Panc1 (cell line): ENCODE measurements around the gene IGLL5. TPM values are rescaled to one million over a fixed set of nuclear protein-coding genes. Genes with fewer than 3 reads are reported as not detected.

Experiments used
- ATAC-seq: fragments of 200-7000 bp; cut with Tn5 transposase; 2 replicates; pipeline ENCODE4 v1.9.1; 2020; ENCODE audit warnings: mild to moderate bottlenecking, moderate library complexity
- Bru-seq: library from RNA; stranded (reverse); fragments of 400-500 nt; gene quantifications from one replicate; lab custom pipeline; 2021; lab: Mats Ljungman, UMichigan
- BruChase-seq, 2 experiments: library from RNA; stranded (reverse); fragments of 400-500 nt; gene quantifications; one replicate each; lab custom pipeline; 2021; lab: Mats Ljungman, UMichigan
- BruUV-seq: library from RNA; stranded (reverse); fragments of 400-500 nt; replicated peaks from 2 replicates; lab custom pipeline; 2021; lab: Mats Ljungman, UMichigan
- CTCF ChIA-PET: fragments of 300-600 bp; sonication (Branson Sonifier 250); formaldehyde crosslinking; loops from one replicate; lab custom pipeline; 2022; ENCODE audit warnings: antibody characterized with exemption; lab: Charles Lee
- POLR2A ChIA-PET: fragments of 300-600 bp; sonication (Branson Sonifier 250); formaldehyde crosslinking; loops from one replicate; lab custom pipeline; 2022; ENCODE audit warnings: antibody characterized with exemption; lab: Charles Lee
- DNase-seq: peaks from one replicate; pipeline ENCODE4 v3.0.0-alpha.2; 2010; ENCODE audit warnings: low read depth, low spot score
- H3K27ac ChIP-seq: 2 replicates; pipeline ENCODE4 v1.5.1; 2011; ENCODE audit warnings: mild to moderate bottlenecking, low read length, inconsistent platforms
- H3K27me3 ChIP-seq: fragments of 200-500 bp; sonication (Bioruptor generic); 2 replicates; pipeline ENCODE4 v1.6.0; 2014; ENCODE audit warnings: low read length, inconsistent platforms; ENCODE audit not compliant: control insufficient read depth, insufficient read depth
- H3K36me3 ChIP-seq: fragments of 200-500 bp; sonication (Bioruptor generic); 2 replicates; pipeline ENCODE4 v1.5.1; 2014; ENCODE audit warnings: inconsistent platforms, mild to moderate bottlenecking, low read length, moderate library complexity; ENCODE audit not compliant: control insufficient read depth, insufficient read depth
- H3K4me1 ChIP-seq: 2 replicates; pipeline ENCODE4 v1.5.1; 2011; ENCODE audit warnings: inconsistent platforms, mild to moderate bottlenecking, low read length, moderate library complexity; ENCODE audit not compliant: control insufficient read depth, insufficient read depth
- H3K4me3 ChIP-seq, 2 experiments: 2 replicates each; pipeline ENCODE4 v1.5.1; 2011 to 2012; ENCODE audit warnings: low read depth in 2 of 2, low read length in 2 of 2, mild to moderate bottlenecking in 2 of 2, inconsistent platforms in 1 of 2, moderate library complexity in 1 of 2
- H3K9me3 ChIP-seq: fragments of 200-500 bp; sonication (Bioruptor generic); 2 replicates; pipeline ENCODE4 v1.5.1; 2014; ENCODE audit warnings: low read depth, mild to moderate bottlenecking, inconsistent platforms, low read length, moderate library complexity; ENCODE audit not compliant: control insufficient read depth, insufficient read depth
- POLR2AphosphoS5 ChIP-seq: IDR thresholded peaks from 2 replicates; pipeline ENCODE4 v1.6.1; 2012; ENCODE audit warnings: mild to moderate bottlenecking, low read depth, low read length, moderate library complexity
- SIN3A ChIP-seq: IDR thresholded peaks from 2 replicates; pipeline ENCODE4 v1.6.1; 2012; ENCODE audit warnings: low read depth, mild to moderate bottlenecking, low read length, moderate library complexity, borderline replicate concordance; ENCODE audit not compliant: insufficient read depth
- TCF7L2 ChIP-seq: IDR thresholded peaks from 2 replicates; pipeline ENCODE4 v1.6.1; 2011; ENCODE audit warnings: mild to moderate bottlenecking, low read depth, low read length, inconsistent platforms
- in situ Hi-C: cut with HindIII; loops from 2 replicates; pipeline ENCODE4 v1.10.0; 2016; ENCODE audit warnings: low sequenced_read_pairs, low pct_unique_long_range_greater_than_20kb
- intact Hi-C: fragments of 100-400 bp; cut with micrococcal nuclease; formaldehyde crosslinking; loops from one replicate; pipeline ENCODE4 v1.10.0; 2022; ENCODE audit not compliant: unreplicated experiment
- long read RNA-seq: library from polyadenylated mRNA; unstranded; transcript quantifications from one replicate; pipeline ENCODE4 v2.0.0, GENCODE V29; 2021; ENCODE audit not compliant: unreplicated experiment
- polyA plus RNA-seq: library from polyadenylated mRNA; unstranded; fragments of >200 nt; gene quantifications from one replicate; pipeline ENCODE4 v1.2.1, GENCODE V29; 2012; ENCODE audit warnings: missing spikeins; ENCODE audit not compliant: insufficient read length
- total RNA-seq: library from RNA; stranded (reverse); gene quantifications from one replicate; pipeline ENCODE4 v1.2.1, GENCODE V29; 2021; ENCODE audit not compliant: unreplicated experiment
- TF ChIP-seq, protein P1 (sequence below), 2 experiments: IDR thresholded peaks; 2 replicates each; pipeline ENCODE4 v1.6.1; 2011 to 2012; ENCODE audit warnings: low read depth in 2 of 2, control low read depth in 1 of 2, low read length in 1 of 2, mild to moderate bottlenecking in 1 of 2, moderate library complexity in 1 of 2; ENCODE audit not compliant: insufficient read depth in 1 of 2
- TF ChIP-seq, protein P2 (sequence below): fragments of 450-650 bp; IDR thresholded peaks from 2 replicates; pipeline ENCODE4 v1.5.1; 2017; ENCODE audit warnings: mild to moderate bottlenecking

The IGLL5 gene
- total RNA-seq = not detected
- not detected for polyA plus RNA-seq
- not detected for Bru-seq, nascent RNA
- not detected for BruChase-seq, experiment 1, labeled RNA remaining after a 2-hour chase
- BruChase-seq, experiment 2, labeled RNA remaining after a 6-hour chase = not detected
- long read RNA-seq = 0 reads

DNA sequence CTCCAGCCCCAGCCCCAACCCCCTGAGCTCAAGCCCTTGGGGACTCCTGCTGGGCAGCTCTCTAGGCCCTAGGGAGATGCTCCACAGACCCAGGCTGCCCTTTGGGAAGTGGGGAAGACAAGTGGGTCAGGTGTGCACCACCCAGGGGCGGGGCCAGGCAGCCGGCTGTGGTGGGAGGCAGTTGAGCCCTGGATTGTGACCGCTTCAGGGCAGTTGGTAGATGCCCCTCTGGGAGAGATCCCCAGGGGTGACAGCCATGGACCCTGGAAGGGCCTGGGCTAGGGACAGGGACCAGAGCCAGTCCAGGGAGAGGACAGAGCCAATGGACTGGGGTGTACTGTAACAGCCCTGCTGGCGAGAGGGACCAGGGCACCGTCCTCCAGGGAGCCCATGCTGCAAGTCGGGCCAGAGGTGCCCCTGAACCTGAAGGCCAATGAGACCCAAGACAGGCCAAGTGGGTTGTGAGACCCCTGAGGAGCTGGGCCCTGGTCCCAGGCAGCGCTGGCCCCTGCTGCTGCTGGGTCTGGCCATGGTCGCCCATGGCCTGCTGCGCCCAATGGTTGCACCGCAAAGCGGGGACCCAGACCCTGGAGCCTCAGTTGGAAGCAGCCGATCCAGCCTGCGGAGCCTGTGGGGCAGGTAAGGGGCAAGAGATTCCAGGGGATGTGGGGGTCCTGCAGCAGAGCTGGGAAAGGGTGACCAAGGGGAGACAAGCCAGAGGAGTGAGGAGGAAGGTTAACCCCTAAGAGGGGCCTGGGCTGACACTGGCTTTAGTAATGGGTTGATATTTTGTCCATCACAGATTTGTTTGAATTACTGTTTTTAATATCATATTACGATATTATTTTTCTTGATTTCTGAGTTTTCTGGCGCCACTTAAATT lies at the start of gene IGLL5:
Gene IGLL5 (plus strand): TSS at position 196 of the 883 bp plus-strand sequence. CDS start 238 bp downstream, at position 434.
- H3K4me3 ChIP-seq = no peak within 1 kb of the TSS
- CTCF ChIA-PET = no interaction called here
- intact Hi-C loops = no loop called here

DNA sequence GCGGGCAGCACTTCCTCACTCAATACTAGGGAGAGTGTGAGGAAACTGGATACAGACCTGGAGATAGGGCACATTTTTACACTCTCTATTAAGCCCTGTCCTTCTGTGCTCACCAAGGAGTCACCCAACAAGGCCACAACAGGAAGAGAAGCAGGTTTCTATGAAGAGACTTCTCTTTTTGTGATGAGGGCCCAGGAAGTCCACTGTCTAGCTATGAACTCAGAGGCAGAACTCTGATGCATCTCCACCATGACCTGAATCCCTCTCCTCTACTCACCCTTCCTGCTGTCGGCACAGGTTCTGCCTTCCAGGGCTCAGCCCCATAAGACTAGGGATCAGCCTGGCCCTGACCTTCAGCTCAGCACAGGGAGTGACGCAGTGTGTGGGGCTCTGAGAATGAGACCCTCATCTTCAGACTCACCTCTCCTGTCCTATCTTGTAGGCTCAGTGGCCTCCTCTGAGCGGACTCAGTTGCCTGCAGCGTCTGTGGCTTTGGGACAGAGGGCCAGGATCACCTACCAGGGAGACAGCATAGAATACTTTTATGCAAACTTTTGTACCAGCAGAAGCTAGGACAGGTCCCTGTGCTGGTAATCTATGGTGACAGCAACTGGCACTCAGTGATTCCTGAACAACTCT lies 49.3 kb upstream of the IGLL5 start:
- no peaks in the 10 kb centered on the region for H3K9me3 ChIP-seq
- ATAC-seq = no peak
- in situ Hi-C loops = no loop called here

More for the DNA sequence above, at the start of gene IGLL5:
- H3K9me3 ChIP-seq = no peaks in the 10 kb centered on the region
- no peaks in the 10 kb centered on the region for H3K4me1 ChIP-seq
- no peak for ATAC-seq
- H3K27ac ChIP-seq = no peak within 1 kb of the TSS
- DNase-seq = no peak
- H3K27me3 ChIP-seq = peaks cover 13% of the 10 kb centered on the region
- in situ Hi-C loops = no loop called here
- POLR2A ChIA-PET = no interaction called here
- H3K36me3 ChIP-seq = no peaks in the 10 kb centered on the region
- TF ChIP-seq, protein P1, sequence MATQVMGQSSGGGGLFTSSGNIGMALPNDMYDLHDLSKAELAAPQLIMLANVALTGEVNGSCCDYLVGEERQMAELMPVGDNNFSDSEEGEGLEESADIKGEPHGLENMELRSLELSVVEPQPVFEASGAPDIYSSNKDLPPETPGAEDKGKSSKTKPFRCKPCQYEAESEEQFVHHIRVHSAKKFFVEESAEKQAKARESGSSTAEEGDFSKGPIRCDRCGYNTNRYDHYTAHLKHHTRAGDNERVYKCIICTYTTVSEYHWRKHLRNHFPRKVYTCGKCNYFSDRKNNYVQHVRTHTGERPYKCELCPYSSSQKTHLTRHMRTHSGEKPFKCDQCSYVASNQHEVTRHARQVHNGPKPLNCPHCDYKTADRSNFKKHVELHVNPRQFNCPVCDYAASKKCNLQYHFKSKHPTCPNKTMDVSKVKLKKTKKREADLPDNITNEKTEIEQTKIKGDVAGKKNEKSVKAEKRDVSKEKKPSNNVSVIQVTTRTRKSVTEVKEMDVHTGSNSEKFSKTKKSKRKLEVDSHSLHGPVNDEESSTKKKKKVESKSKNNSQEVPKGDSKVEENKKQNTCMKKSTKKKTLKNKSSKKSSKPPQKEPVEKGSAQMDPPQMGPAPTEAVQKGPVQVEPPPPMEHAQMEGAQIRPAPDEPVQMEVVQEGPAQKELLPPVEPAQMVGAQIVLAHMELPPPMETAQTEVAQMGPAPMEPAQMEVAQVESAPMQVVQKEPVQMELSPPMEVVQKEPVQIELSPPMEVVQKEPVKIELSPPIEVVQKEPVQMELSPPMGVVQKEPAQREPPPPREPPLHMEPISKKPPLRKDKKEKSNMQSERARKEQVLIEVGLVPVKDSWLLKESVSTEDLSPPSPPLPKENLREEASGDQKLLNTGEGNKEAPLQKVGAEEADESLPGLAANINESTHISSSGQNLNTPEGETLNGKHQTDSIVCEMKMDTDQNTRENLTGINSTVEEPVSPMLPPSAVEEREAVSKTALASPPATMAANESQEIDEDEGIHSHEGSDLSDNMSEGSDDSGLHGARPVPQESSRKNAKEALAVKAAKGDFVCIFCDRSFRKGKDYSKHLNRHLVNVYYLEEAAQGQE (IDR thresholded peaks at IDR 0.05; ENCODE audit: insufficient read depth in 1 of 2, low read depth in 2 of 2, low read length in 1 of 2) = no peak
- TF ChIP-seq, protein P2, sequence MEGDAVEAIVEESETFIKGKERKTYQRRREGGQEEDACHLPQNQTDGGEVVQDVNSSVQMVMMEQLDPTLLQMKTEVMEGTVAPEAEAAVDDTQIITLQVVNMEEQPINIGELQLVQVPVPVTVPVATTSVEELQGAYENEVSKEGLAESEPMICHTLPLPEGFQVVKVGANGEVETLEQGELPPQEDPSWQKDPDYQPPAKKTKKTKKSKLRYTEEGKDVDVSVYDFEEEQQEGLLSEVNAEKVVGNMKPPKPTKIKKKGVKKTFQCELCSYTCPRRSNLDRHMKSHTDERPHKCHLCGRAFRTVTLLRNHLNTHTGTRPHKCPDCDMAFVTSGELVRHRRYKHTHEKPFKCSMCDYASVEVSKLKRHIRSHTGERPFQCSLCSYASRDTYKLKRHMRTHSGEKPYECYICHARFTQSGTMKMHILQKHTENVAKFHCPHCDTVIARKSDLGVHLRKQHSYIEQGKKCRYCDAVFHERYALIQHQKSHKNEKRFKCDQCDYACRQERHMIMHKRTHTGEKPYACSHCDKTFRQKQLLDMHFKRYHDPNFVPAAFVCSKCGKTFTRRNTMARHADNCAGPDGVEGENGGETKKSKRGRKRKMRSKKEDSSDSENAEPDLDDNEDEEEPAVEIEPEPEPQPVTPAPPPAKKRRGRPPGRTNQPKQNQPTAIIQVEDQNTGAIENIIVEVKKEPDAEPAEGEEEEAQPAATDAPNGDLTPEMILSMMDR = no peak
- TF ChIP-seq SIN3A (no peak), TCF7L2 (no peak), POLR2AphosphoS5 (no peak)
- no TSS peak for BruUV-seq

More for the DNA sequence above, 49.3 kb upstream of the IGLL5 start:
- intact Hi-C loops = no loop called here
- ChIA-PET CTCF (no interaction called here), POLR2A (no interaction called here)
- BruUV-seq = no TSS peak
- H3K4me3 ChIP-seq = no peak overlapping the region
- no peak for DNase-seq
- H3K27ac ChIP-seq = no peak overlapping the region
- no peaks in the 10 kb centered on the region; the same call in 1 of the 2 replicates for H3K27me3 ChIP-seq
- TF ChIP-seq TCF7L2 = no peak
- no peak for TF ChIP-seq SIN3A
- TF ChIP-seq, protein P2 = no peak
- TF ChIP-seq, protein P1 (IDR thresholded peaks at IDR 0.05; ENCODE audit: insufficient read depth in 1 of 2, low read depth in 2 of 2, low read length in 1 of 2) = no peak
- no peak for TF ChIP-seq POLR2AphosphoS5
- no peaks in the 10 kb centered on the region for H3K4me1 ChIP-seq
- no peaks in the 10 kb centered on the region for H3K36me3 ChIP-seq
